ENCODE measurements around the gene ZNF630.

DNA sequence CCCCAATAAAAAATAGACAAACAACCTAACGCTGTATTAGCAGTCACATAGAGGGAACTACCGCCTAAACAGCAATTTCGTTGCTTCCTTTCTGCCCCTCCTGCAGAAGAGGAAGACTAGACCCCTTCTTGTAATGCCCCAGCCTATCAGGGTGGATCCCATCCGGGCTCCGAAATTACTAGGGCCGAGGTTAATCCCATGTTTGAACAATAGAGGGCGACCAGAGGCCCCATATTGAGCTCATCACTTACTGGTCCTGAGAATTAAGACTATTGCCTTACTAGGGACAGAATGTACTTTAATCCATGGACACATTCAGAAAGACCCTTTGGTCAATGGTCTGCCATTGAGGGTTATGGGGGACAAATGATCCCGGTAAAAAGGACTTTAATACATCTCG lies 11.8 kb upstream of the ZNF630 start:
- TF ChIP-seq CTCF (IDR thresholded peaks at IDR 0.05): peak; percentile 79
- no peak for TF ChIP-seq POLR2AphosphoS5 (IDR thresholded peaks at IDR 0.05; ENCODE audit: low read depth, low read length)
- no peak for TF ChIP-seq REST (IDR thresholded peaks at IDR 0.05; ENCODE audit: insufficient read depth in 1 of 2, low read depth in 2 of 2, low read length in 1 of 2)
